ENCODE data around the gene ADAMTSL3. TPM values are rescaled to one million over a fixed set of nuclear protein-coding genes. Genes with fewer than 3 reads are reported as not detected.

Gene ADAMTSL3
- total RNA-seq, 1 experiment from 2014 or later: 1.8 TPM

DNA sequence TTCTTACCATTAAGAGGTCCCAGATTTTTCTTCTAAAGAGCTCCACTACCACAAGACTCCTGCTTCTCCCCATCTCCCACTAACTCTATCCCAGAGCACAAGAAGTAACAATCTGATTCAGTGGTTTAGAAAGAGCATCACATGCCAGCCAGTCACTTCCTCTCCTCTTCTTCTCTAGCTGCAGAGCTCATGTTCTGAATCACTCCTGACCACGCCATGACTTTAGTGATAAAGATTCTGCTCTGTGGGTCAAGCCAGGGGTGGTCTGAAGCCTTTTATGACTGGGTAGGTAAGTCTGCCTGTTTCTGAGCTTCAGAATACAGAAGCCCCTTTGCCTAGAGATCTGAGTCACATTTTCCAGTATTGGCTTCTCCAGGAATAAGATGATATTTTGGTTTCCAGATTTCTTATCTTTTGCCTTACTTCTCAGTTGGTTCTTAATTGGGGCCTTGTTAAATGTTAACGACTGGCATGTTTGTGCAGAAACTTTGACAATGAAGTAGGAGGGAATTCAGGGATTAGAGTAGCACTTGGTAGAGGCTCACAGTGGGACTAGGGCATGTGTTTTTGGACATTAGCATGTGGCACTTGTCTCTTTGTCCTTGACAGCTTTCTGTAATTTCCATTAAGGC lies 27.6 kb upstream of the ADAMTSL3 start (continued):
- no peak for TF ChIP-seq FOXP1 (CRISPR knock-in tag; IDR thresholded peaks at IDR 0.05; ENCODE audit: borderline replicate concordance)
- TF ChIP-seq, protein P1, sequence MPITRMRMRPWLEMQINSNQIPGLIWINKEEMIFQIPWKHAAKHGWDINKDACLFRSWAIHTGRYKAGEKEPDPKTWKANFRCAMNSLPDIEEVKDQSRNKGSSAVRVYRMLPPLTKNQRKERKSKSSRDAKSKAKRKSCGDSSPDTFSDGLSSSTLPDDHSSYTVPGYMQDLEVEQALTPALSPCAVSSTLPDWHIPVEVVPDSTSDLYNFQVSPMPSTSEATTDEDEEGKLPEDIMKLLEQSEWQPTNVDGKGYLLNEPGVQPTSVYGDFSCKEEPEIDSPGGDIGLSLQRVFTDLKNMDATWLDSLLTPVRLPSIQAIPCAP (CRISPR knock-in tag; IDR thresholded peaks at IDR 0.05): no peak

DNA sequence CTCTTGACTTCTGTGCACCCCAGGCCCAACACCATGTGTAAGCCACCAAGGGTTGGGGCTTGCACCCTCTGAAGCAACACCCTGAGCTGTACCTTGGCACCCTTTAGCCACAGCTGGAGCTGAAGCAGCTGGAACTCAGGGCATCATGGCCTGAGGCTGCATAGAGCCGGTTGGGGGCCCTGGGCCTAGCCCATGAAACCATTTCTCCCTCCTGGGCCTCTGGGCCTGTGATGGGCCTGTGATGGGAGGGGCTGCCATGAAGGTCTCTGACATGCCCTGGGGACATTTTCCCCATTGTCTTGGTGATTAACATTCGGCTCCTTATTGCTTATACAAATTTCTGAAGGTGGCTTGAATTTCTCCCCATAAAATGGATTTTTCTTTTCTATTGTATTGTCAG lies 22.4 kb upstream of the ADAMTSL3 start:
- CTCF ChIA-PET: no interaction called here
- H3K4me3 Mint-ChIP-seq: no peak overlapping the region
- H3K27me3 Mint-ChIP-seq (ENCODE audit: low read depth): peaks cover 5% of the 10 kb centered on the region; the same call in 1 of the 2 replicates
- peaks cover under 1% of the 10 kb centered on the region; the same call in 1 of the 2 replicates for H3K4me1 Mint-ChIP-seq
- H3K9me3 Mint-ChIP-seq: peaks cover 29% of the 10 kb centered on the region
- DNase-seq (ENCODE audit: low spot score): no peak
- H3K27ac Mint-ChIP-seq: no peak overlapping the region
- no peak for ATAC-seq
- POLR2A ChIA-PET: no interaction called here
- H3K36me3 Mint-ChIP-seq: peaks cover 15% of the 10 kb centered on the region
- no peak for TF ChIP-seq NFE2L1 (CRISPR knock-in tag; IDR thresholded peaks at IDR 0.05)
- TF ChIP-seq TP53 (CRISPR knock-in tag; IDR thresholded peaks at IDR 0.05): no peak
- TF ChIP-seq, protein P2, sequence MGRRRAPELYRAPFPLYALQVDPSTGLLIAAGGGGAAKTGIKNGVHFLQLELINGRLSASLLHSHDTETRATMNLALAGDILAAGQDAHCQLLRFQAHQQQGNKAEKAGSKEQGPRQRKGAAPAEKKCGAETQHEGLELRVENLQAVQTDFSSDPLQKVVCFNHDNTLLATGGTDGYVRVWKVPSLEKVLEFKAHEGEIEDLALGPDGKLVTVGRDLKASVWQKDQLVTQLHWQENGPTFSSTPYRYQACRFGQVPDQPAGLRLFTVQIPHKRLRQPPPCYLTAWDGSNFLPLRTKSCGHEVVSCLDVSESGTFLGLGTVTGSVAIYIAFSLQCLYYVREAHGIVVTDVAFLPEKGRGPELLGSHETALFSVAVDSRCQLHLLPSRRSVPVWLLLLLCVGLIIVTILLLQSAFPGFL (CRISPR knock-in tag; IDR thresholded peaks at IDR 0.05; ENCODE audit: borderline replicate concordance): no peak
- no peak for TF ChIP-seq OVOL2 (CRISPR knock-in tag; IDR thresholded peaks at IDR 0.05; ENCODE audit: borderline replicate concordance)
- TF ChIP-seq ZNF281 (CRISPR knock-in tag; IDR thresholded peaks at IDR 0.05): no peak
- TF ChIP-seq ZNF121 (CRISPR knock-in tag; IDR thresholded peaks at IDR 0.05): no peak
- no peak for TF ChIP-seq JAZF1 (CRISPR knock-in tag; IDR thresholded peaks at IDR 0.05)
- TF ChIP-seq, protein P3, sequence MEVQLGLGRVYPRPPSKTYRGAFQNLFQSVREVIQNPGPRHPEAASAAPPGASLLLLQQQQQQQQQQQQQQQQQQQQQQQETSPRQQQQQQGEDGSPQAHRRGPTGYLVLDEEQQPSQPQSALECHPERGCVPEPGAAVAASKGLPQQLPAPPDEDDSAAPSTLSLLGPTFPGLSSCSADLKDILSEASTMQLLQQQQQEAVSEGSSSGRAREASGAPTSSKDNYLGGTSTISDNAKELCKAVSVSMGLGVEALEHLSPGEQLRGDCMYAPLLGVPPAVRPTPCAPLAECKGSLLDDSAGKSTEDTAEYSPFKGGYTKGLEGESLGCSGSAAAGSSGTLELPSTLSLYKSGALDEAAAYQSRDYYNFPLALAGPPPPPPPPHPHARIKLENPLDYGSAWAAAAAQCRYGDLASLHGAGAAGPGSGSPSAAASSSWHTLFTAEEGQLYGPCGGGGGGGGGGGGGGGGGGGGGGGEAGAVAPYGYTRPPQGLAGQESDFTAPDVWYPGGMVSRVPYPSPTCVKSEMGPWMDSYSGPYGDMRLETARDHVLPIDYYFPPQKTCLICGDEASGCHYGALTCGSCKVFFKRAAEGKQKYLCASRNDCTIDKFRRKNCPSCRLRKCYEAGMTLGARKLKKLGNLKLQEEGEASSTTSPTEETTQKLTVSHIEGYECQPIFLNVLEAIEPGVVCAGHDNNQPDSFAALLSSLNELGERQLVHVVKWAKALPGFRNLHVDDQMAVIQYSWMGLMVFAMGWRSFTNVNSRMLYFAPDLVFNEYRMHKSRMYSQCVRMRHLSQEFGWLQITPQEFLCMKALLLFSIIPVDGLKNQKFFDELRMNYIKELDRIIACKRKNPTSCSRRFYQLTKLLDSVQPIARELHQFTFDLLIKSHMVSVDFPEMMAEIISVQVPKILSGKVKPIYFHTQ (CRISPR knock-in tag; IDR thresholded peaks at IDR 0.05): no peak
- no peak for TF ChIP-seq MYBL2 (CRISPR knock-in tag; IDR thresholded peaks at IDR 0.05)
- no peak for TF ChIP-seq MXD4 (CRISPR knock-in tag; IDR thresholded peaks at IDR 0.05; ENCODE audit: borderline replicate concordance)

DNA sequence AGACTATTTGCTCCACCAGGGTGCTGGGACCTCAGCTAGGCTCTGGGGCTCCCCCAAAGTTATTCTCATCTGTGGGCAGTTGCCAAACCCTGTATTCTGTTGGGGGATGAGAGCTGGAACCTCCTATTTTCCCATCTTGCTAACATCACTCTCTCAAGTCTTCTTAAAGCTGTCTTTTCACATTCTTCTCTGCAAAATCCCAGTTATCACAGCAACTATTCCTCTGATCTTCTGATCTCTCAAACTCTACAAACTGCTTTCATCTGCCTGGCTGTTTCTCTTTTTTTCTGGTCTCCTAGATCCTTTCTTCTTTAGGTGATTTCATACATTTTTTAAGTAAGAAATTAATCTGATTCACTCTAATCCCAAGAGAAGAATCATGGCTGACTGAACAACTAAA lies 10.7 kb upstream of the ADAMTSL3 start:
- no peak overlapping the region for H3K27ac Mint-ChIP-seq
- no peaks in the 10 kb centered on the region for H3K4me1 Mint-ChIP-seq
- H3K4me3 Mint-ChIP-seq: no peak overlapping the region
- H3K36me3 Mint-ChIP-seq: no peaks in the 10 kb centered on the region
- no peak for ATAC-seq
- POLR2A ChIA-PET: no interaction called here
- H3K27me3 Mint-ChIP-seq (ENCODE audit: low read depth): 0 out of 2 replicates have a peak, but pooled peaks cover 2% of the 10 kb centered on the region
- DNase-seq (ENCODE audit: low spot score): no peak
- peaks cover 27% of the 10 kb centered on the region for H3K9me3 Mint-ChIP-seq
- CTCF ChIA-PET: interaction anchor here (2.4 kb wide), 1 partner anchor 14 kb away, joined by 10 read pairs; no protein-coding TSS in a partner anchor
- TF ChIP-seq MXD4 (CRISPR knock-in tag; IDR thresholded peaks at IDR 0.05; ENCODE audit: borderline replicate concordance) (no peak), JUN (CRISPR knock-in tag; IDR thresholded peaks at IDR 0.05) (no peak)
- TF ChIP-seq, protein P4, sequence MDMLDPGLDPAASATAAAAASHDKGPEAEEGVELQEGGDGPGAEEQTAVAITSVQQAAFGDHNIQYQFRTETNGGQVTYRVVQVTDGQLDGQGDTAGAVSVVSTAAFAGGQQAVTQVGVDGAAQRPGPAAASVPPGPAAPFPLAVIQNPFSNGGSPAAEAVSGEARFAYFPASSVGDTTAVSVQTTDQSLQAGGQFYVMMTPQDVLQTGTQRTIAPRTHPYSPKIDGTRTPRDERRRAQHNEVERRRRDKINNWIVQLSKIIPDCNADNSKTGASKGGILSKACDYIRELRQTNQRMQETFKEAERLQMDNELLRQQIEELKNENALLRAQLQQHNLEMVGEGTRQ (CRISPR knock-in tag; IDR thresholded peaks at IDR 0.05): no peak
- TF ChIP-seq, protein P5, sequence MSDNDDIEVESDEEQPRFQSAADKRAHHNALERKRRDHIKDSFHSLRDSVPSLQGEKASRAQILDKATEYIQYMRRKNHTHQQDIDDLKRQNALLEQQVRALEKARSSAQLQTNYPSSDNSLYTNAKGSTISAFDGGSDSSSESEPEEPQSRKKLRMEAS (CRISPR knock-in tag; IDR thresholded peaks at IDR 0.05): no peak
- TF ChIP-seq, protein P6, sequence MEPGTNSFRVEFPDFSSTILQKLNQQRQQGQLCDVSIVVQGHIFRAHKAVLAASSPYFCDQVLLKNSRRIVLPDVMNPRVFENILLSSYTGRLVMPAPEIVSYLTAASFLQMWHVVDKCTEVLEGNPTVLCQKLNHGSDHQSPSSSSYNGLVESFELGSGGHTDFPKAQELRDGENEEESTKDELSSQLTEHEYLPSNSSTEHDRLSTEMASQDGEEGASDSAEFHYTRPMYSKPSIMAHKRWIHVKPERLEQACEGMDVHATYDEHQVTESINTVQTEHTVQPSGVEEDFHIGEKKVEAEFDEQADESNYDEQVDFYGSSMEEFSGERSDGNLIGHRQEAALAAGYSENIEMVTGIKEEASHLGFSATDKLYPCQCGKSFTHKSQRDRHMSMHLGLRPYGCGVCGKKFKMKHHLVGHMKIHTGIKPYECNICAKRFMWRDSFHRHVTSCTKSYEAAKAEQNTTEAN (CRISPR knock-in tag; IDR thresholded peaks at IDR 0.05): no peak
- TF ChIP-seq, protein P7, sequence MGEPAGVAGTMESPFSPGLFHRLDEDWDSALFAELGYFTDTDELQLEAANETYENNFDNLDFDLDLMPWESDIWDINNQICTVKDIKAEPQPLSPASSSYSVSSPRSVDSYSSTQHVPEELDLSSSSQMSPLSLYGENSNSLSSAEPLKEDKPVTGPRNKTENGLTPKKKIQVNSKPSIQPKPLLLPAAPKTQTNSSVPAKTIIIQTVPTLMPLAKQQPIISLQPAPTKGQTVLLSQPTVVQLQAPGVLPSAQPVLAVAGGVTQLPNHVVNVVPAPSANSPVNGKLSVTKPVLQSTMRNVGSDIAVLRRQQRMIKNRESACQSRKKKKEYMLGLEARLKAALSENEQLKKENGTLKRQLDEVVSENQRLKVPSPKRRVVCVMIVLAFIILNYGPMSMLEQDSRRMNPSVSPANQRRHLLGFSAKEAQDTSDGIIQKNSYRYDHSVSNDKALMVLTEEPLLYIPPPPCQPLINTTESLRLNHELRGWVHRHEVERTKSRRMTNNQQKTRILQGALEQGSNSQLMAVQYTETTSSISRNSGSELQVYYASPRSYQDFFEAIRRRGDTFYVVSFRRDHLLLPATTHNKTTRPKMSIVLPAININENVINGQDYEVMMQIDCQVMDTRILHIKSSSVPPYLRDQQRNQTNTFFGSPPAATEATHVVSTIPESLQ (CRISPR knock-in tag; IDR thresholded peaks at IDR 0.05): no peak
